Measurements from ENCODE around the gene TCL1B. TPM values are rescaled to one million over a fixed set of nuclear protein-coding genes. Genes with fewer than 3 reads are reported as not detected.

The TCL1B gene
- total and polyA plus RNA-seq, 2 of the 4 experiments (the other 2 are of a cell fraction): not detected

GRCh38 chr14:95741038-95741490, 54.8 kb downstream of the TCL1B start:
- no peak overlapping the region for H3K4me3 ChIP-seq (ENCODE audit: insufficient read depth, low read depth, low read length)
- H2AK9ac ChIP-seq (replicated peaks; ENCODE audit: low read depth, low read length, poor library complexity): no peak overlapping the region
- H2BK20ac ChIP-seq (ENCODE audit: low read depth, low read length): no peak overlapping the region
- H3K9ac ChIP-seq (ENCODE audit: low read depth, low read length): no peak overlapping the region
- H2BK120ac ChIP-seq (ENCODE audit: low read depth, low read length): no peak overlapping the region
- no peak overlapping the region for H3K14ac ChIP-seq (replicated peaks; ENCODE audit: low read depth, low read length)
- no peaks in the 10 kb centered on the region for H3K4me1 ChIP-seq (ENCODE audit: control insufficient read depth, insufficient read depth, low read length)
- CTCF ChIA-PET: no interaction called here
- no peak overlapping the region for H4K8ac ChIP-seq (ENCODE audit: low read depth in 2 of 2, low read length in 2 of 2)
- dilution Hi-C loops (cut with HindIII; ENCODE audit: low sequenced_read_pairs, unreplicated experiment): no loop called here
- no peaks in the 10 kb centered on the region for H3K79me1 ChIP-seq (ENCODE audit: low read depth in 1 of 2, low read length in 2 of 2)
- H3K9me1 ChIP-seq (ENCODE audit: insufficient read depth, low read length): no peaks in the 10 kb centered on the region
- H3K4me2 ChIP-seq (ENCODE audit: low read depth, low read length): no peak overlapping the region
- POLR2A ChIA-PET (ENCODE audit: unreplicated experiment): no interaction called here
- no peak for TF ChIP-seq FOS (IDR thresholded peaks at IDR 0.05; ENCODE audit: low read depth, low read length)
- no peak for TF ChIP-seq POLR2A (IDR thresholded peaks at IDR 0.05; ENCODE audit: low read depth, low read length)
- TF ChIP-seq USF2 (IDR thresholded peaks at IDR 0.05; ENCODE audit: low read depth, low read length): no peak
- H2AK5ac ChIP-seq (ENCODE audit: low read depth, low read length): no peak overlapping the region
- 0% methylated on average over 1 of the region's 5 CpGs; no CpG with 5 or more reads in 1 of the 2 experiments for WGBS, 2 experiments (ENCODE audit: extremely low coverage in 2 of 2, insufficient read length in 1 of 2)
- no peaks in the 10 kb centered on the region for H4K20me1 ChIP-seq (ENCODE audit: insufficient read depth, low read length)
- no peak overlapping the region for H3K4ac ChIP-seq (ENCODE audit: low read depth, low read length)
- H2AFZ ChIP-seq (replicated peaks; ENCODE audit: low read length, poor library complexity): no peak overlapping the region
- no peak overlapping the region for H3K27ac ChIP-seq (ENCODE audit: insufficient read depth, low read length)
- no peak overlapping the region for H4K5ac ChIP-seq (ENCODE audit: low read depth, low read length)
- H3K18ac ChIP-seq (ENCODE audit: low read depth, low read length): no peak overlapping the region
- intact Hi-C loops (cut with micrococcal nuclease): no loop called here
- no TSS peak for BruUV-seq (replicated peaks)
- DNase-seq (no peak), ATAC-seq (ENCODE audit: low read depth) (no peak)
- no peak overlapping the region for H2BK15ac ChIP-seq (ENCODE audit: low read depth, low read length)
- no peaks in the 10 kb centered on the region for H3K9me3 ChIP-seq (ENCODE audit: control insufficient read depth, insufficient read depth, low read length)
- no peaks in the 10 kb centered on the region for H3K27me3 ChIP-seq (ENCODE audit: control insufficient read depth, insufficient read depth, low read length)
- H3K23ac ChIP-seq (ENCODE audit: low read depth, low read length): no peak overlapping the region
- no peak overlapping the region for H3K56ac ChIP-seq (ENCODE audit: extremely low read depth, insufficient read depth, low read length)
- in situ Hi-C loops (cut with MboI; ENCODE audit: low sequenced_read_pairs): no loop called here
- H3K36me3 ChIP-seq (ENCODE audit: control insufficient read depth, insufficient read depth, low read length): no peaks in the 10 kb centered on the region
- H4K91ac ChIP-seq (ENCODE audit: insufficient read depth, low read depth, low read length): no peak overlapping the region
- no peak overlapping the region for H2BK5ac ChIP-seq (ENCODE audit: low read depth, low read length, poor library complexity, severe bottlenecking)

All from IMR-90 (cell line).